Gastroesophageal sphincter (tissue), 3 donors: ENCODE data around the gene MACF1.

Experiments
- EP300 ChIP-seq: sonication (generic); formaldehyde crosslinking; IDR thresholded peaks from one replicate; pipeline ENCODE4 v1.6.1; 2017; ENCODE audit warnings: antibody characterized with exemption, mild to moderate bottlenecking
- TF ChIP-seq, protein P1 (sequence below), 4 experiments: fragments of 200-600 bp in 2 of 4; fragments of 450-650 bp in 2 of 4; sonication (generic) in 1 of 4; IDR thresholded peaks; one replicate each; pipeline ENCODE4 v1.5.1; 2017 to 2019; ENCODE audit warnings: antibody characterized with exemption in 4 of 4, mild to moderate bottlenecking in 2 of 4, moderate library complexity in 2 of 4

GRCh38 chr1:39427912-39428311 is 223.4 kb downstream of the MACF1 start:
- TF ChIP-seq, protein P1, sequence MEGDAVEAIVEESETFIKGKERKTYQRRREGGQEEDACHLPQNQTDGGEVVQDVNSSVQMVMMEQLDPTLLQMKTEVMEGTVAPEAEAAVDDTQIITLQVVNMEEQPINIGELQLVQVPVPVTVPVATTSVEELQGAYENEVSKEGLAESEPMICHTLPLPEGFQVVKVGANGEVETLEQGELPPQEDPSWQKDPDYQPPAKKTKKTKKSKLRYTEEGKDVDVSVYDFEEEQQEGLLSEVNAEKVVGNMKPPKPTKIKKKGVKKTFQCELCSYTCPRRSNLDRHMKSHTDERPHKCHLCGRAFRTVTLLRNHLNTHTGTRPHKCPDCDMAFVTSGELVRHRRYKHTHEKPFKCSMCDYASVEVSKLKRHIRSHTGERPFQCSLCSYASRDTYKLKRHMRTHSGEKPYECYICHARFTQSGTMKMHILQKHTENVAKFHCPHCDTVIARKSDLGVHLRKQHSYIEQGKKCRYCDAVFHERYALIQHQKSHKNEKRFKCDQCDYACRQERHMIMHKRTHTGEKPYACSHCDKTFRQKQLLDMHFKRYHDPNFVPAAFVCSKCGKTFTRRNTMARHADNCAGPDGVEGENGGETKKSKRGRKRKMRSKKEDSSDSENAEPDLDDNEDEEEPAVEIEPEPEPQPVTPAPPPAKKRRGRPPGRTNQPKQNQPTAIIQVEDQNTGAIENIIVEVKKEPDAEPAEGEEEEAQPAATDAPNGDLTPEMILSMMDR (IDR thresholded peaks at IDR 0.05) = no peak
- TF ChIP-seq EP300 = no peak
